Endothelial cell of umbilical vein (primary cell): ENCODE measurements around the gene CCDC142.
"Not testable (repeated sequence)": the region's sequence is repeated elsewhere in the genome, so short reads cannot be mapped to it uniquely, and the experiment has no call there.

Experiments
- EZH2 ChIP-seq: IDR thresholded peaks from 2 replicates; pipeline ENCODE4 v1.6.1; 2012; ENCODE audit warnings: borderline replicate concordance, low read depth, mild to moderate bottlenecking, moderate library complexity, low read length, inconsistent platforms; ENCODE audit not compliant: severe bottlenecking
- FOS ChIP-seq: IDR thresholded peaks from 2 replicates; pipeline ENCODE4 v1.6.1; 2011; ENCODE audit warnings: mild to moderate bottlenecking, low read length, moderate library complexity, borderline replicate concordance; ENCODE audit not compliant: insufficient read depth
- GATA2 ChIP-seq: IDR thresholded peaks from 2 replicates; pipeline ENCODE4 v1.7.0; 2011; ENCODE audit warnings: low read depth, mild to moderate bottlenecking, moderate library complexity, mixed read lengths, low read length; ENCODE audit not compliant: insufficient read length, insufficient read depth
- JUN ChIP-seq: IDR thresholded peaks from 2 replicates; pipeline ENCODE4 v1.6.1; 2011; ENCODE audit warnings: borderline replicate concordance, low read depth; ENCODE audit not compliant: insufficient read length, insufficient read depth
- MYC ChIP-seq: IDR thresholded peaks from one replicate; pipeline ENCODE4 v1.6.1; 2011; ENCODE audit warnings: mild to moderate bottlenecking, low read depth, low read length
- POLR2A ChIP-seq: IDR thresholded peaks from 2 replicates; pipeline ENCODE4 v1.6.1; 2012; ENCODE audit warnings: low read depth, mild to moderate bottlenecking, control low read depth, low read length
- POLR2AphosphoS5 ChIP-seq: IDR thresholded peaks from 2 replicates; pipeline ENCODE4 v1.6.1; 2012; ENCODE audit warnings: low read depth, mild to moderate bottlenecking, control low read depth, low read length, moderate library complexity; ENCODE audit not compliant: insufficient read depth
- TF ChIP-seq, protein P1 (sequence below), 2 donors: IDR thresholded peaks; 1 replicate in 1 of 2; 2 replicates in 1 of 2; pipeline ENCODE4 v1.5.1; 2011; ENCODE audit warnings: low read length in 2 of 2, mild to moderate bottlenecking in 2 of 2, moderate library complexity in 2 of 2, control low read depth in 1 of 2, inconsistent platforms in 1 of 2, low read depth in 1 of 2; ENCODE audit not compliant: insufficient read depth in 1 of 2; ENCODE audit errors: extremely low read depth in 1 of 2
- TF ChIP-seq, protein P2 (sequence below): IDR thresholded peaks from 2 replicates; pipeline ENCODE4 v1.6.1; 2011; ENCODE audit not compliant: insufficient read depth, insufficient read length

GRCh38 chr2:74460187-74460586 is 22.6 kb downstream of the CCDC142 start:
- not testable (repeated sequence) for TF ChIP-seq EZH2, POLR2AphosphoS5, POLR2A, JUN, MYC, FOS, GATA2
- TF ChIP-seq, protein P1, sequence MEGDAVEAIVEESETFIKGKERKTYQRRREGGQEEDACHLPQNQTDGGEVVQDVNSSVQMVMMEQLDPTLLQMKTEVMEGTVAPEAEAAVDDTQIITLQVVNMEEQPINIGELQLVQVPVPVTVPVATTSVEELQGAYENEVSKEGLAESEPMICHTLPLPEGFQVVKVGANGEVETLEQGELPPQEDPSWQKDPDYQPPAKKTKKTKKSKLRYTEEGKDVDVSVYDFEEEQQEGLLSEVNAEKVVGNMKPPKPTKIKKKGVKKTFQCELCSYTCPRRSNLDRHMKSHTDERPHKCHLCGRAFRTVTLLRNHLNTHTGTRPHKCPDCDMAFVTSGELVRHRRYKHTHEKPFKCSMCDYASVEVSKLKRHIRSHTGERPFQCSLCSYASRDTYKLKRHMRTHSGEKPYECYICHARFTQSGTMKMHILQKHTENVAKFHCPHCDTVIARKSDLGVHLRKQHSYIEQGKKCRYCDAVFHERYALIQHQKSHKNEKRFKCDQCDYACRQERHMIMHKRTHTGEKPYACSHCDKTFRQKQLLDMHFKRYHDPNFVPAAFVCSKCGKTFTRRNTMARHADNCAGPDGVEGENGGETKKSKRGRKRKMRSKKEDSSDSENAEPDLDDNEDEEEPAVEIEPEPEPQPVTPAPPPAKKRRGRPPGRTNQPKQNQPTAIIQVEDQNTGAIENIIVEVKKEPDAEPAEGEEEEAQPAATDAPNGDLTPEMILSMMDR (IDR thresholded peaks at IDR 0.05; ENCODE audit: extremely low read depth in 1 of 2, insufficient read depth in 1 of 2, low read depth in 1 of 2, low read length in 2 of 2): not testable (repeated sequence)
- TF ChIP-seq, protein P2, sequence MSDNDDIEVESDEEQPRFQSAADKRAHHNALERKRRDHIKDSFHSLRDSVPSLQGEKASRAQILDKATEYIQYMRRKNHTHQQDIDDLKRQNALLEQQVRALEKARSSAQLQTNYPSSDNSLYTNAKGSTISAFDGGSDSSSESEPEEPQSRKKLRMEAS: not testable (repeated sequence)
